T-helper 22 cell (primary cell): Measurements from ENCODE around the gene KRTAP12-1.
A peak's percentile ranks its signal among the peaks of the same experiment; 100 is the strongest.
"Not testable (repeated sequence)": the region's sequence is repeated elsewhere in the genome, so short reads cannot be mapped to it uniquely, and the experiment has no call there.

Source experiments
- DNase-seq: peaks from one replicate; pipeline ENCODE4 v3.0.0-alpha.2; 2020; ENCODE audit warnings: low read depth

KRTAP12-1 gene

DNA sequence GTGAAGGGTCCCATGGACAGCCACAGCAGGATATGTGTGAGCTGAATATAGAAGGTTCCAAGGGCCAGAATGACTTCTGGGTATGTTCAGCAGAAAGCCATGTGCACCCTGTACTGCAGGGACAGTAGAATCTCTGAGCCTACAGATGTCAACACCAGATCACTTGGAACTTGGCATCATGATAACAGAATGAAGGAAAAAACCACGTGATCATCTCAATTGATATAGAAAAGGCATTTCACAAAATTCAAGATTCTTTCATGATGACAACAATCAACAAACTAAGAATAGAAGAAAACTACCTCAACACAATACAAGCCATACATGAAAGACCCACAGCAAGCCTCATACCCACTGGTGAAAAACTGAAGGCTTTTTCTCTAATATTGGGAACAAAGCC is 14.4 kb downstream of the KRTAP12-1 start:
- no peak for DNase-seq

GRCh38 chr21:44666401-44667320 is 15.3 kb downstream of the KRTAP12-1 start, which contains the start of gene KRTAP12-2:
KRTAP12-2 (minus strand) TSS chr21:44666927; CDS start chr21:44666886, 41 bp downstream.
- DNase-seq: no peak

DNA sequence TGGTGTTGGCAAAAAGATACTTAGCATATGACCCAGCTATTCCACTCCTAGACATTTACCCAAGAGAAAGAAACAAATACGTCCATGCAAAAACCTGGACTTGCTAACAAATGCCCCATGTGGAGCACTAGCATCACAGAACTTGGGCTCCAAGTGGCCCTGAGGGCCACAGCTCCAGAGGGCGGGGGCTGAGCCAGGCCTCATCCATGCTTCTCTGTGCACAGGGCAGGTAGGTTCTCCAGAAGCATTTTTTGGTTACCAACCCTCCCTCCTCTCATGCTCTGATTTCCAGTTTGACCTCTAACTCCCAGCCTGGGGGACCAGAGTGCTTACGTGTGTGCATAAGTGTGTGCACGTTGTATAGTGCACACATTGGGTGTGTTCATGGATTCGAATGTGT is 17.3 kb downstream of the KRTAP12-1 start:
- DNase-seq: no peak

DNA sequence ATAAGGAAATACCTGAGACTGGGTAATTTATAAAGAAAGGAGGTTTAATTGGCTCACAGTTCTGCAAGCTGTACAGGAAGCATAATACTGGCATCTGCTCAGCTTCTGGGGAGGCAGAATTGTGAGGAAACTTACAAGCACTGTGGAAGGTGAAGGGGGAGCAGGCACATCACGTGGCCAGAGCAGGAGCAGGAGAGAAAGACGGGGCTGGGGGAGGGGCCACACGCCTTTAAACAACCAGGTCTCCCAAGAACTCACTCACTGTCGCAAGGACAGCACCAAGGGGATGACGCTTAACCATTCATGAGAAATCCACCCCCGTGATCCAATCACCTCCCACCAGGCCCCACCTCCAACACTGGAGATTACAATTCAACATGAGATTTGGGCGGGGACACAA is 20.4 kb downstream of the KRTAP12-1 start:
- DNase-seq: not testable (repeated sequence)

DNA sequence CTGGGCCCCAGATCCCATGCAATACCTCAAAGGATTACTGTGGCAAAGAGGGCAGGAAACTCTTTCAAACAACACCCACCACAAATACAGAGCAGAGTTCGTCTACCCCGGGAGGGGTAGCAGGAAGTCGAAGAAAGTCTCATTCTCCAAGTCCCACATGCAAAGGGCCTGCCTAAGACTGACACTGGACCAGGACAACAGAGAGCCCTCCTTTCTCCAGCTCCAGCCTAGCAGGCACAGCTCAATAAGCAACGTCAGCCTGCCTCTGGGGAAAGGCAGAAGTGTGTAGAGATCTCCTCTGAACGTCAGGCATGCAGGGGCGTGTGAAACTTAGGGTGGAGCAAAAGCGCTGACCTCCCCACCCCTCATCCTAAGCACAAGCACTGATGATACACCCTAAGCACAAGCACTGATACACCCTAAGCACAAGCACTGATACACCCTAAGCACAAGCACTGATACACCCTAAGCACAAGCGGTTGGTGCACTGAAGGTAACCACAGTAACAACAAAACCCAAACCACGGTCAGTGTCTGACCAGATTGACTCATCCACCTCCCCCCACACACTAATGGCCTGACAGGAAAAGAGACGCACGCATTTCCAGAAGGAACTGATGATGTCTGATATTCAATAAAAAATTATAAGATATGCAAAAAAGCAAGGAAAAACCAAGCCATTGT is 22.9 kb downstream of the KRTAP12-1 start:
- no peak for DNase-seq

DNA sequence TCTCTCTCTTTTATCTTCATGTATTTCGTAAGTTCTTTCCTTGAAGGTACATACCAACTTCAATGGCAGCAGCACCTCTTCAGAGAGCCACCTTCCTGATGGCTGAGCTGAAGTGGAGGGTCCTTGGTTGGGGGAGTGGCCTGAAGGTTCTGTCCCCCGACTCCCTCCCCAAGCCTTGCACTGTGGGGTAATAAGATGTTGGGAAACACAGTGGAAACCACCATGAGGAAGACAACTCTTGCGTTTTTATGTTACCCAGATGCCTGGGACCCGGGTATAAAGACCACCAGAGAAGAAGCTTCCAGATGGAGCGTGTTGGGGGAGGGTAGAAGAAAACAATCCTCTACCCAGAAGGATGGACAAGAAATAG is 23.4 kb downstream of the KRTAP12-1 start:
- DNase-seq: no peak

DNA sequence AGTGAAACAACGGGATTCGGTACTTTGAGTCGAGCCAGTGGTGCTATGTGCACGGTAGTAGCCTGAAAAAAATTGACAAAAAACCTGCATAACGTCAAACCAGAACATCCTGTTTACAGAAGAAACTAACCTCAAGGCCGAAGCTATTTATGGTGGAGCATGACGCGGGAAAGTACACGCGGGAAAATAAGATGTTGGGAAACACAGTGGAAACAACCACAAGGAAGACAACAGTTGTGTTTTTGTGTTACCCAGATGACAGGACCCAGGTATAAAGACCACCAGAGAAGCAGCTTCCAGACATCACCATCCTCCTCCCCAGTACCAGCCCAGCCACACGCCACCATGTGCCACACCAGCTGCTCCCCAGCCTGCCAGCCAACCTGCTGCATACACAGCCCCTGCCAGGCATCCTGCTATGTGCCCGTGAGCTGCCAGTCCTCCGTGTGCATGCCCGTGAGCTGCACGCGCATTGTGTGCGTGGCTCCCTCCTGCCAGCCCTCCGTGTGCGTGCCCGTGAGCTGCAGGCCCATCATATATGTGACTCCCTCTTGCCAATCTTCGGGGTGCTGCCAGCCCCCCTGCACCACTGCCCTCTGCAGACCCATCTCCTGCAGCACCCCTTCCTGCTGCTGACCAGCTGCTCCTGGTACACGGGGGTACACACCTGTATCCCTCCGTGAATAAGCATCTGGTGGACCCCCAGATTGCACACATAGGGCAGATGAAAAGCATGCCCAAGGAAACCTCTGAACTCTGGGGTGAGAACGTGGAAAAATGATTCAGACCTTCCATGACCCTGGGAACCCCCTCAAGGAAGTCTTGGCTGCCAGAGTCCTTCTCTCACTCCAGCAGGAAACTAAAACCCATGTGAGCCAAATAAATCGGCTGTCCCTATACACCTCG is 24.1 kb downstream of the KRTAP12-1 start, which contains the start of gene KRTAP12-3:
Gene KRTAP12-3, plus strand, starts transcription at position 298 of the 906 bp plus-strand sequence. Its CDS starts 48 bp downstream, at position 346.
- DNase-seq: peak; percentile 63

GRCh38 chr21:44656868-44657267 is 25.1 kb downstream of the KRTAP12-1 start:
- no peak for DNase-seq

DNA sequence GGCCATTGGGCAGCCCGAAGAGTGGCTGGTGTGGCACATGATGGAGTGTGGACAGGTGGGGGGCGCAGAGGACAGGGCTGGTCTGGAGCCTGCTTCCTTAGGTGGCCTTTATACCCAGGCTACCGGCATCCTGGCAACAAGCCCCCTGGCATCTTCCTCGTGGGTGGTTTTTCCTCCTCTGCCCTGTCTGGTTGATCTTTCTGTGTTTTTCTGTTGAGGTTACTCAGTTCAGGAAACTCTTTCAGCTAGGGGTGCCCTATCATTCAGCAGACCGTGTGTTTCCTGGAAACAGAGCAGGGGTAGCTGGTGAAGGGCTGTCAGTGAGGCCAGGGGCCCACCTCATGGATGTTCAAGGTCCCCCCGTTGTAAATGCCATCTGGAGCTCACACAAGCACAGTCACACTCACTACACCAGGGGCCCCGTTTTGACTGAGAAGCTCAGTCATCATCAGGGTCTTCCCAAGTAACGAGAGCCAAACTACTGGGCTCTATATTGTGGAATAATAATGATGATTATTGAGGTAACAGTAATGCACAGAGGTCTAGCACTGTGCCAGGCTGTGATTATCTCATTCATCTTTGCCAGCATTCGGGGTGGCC is 27.3 kb downstream of the KRTAP12-1 start, which contains the start of gene KRTAP12-4:
Gene KRTAP12-4, minus strand, starts transcription at position 84 of the 600 bp plus-strand sequence. Its CDS starts 45 bp downstream, at position 39.
- no peak for DNase-seq

DNA sequence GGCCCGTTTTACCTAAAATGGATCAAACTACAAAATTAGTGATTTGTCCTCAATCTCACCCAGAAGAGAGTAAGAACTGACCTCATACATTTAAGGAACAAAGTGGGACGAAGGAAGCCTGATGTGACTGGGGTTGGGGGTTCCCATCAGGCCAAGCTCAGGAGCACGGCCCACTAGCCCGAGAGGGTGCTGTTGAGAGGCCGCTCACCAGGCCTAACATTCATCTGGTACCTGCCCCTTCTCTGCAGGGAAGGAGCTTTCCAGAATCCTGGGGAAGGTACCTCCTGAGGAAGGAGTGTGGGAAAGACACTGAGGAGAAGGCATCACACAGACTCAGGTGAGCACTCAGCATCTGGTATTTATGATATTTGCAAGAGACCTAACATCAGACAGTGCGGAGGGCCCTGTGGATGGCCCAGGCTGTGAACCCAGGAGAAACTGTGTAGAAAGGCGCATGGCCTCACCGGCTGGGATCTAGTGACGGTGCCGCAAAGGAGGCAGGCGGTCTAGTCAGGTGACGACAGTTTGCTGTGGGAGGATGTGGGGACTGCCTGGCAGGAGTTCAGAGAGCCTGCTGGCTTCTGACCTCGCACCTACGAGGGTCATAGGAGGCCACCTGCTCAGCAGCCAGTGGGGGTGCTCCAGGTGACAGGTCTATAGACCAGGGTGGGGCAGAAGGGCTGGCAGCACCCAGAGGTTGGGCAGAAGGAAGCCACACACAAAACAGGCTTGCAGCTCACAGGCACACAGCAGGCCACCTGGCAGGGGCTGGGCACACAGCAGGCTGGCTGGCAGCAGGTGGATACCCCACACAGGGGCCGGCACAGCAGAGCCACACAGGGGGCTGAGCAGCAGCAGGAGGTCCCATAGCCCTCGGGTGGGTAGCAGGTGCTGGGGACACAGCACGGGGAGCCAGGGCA is 28.0 kb downstream of the KRTAP12-1 start:
- DNase-seq: peak; percentile 73

DNA sequence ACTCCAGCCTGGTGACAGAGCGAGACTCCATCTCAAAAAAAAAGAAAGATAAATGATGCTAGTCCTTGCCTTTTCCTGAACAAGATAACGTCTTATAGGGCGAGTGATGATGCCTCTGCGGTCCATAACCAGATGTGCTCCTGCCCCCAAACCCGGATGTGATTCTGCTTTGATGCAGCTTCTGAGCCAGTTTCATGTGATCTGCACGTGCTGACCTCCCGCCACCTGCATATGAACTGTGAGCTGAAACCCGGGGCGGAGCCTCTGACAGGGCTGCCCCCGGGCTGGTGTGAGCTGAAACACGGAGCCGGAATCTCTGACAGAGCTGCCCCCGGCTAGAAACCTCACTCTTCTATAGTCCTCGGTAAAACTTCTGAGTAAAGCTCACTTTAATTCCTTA is 28.8 kb downstream of the KRTAP12-1 start:
- DNase-seq: no peak

GRCh38 chr21:44650973-44651675 is 30.8 kb downstream of the KRTAP12-1 start:
- no peak for DNase-seq

- DNase-seq: no peak
Measured at GRCh38 chr21:44650265-44650972, 31.5 kb downstream of the KRTAP12-1 start.

- no peak for DNase-seq
Measured at GRCh38 chr21:44649521-44650100, 32.4 kb downstream of the KRTAP12-1 start.

DNA sequence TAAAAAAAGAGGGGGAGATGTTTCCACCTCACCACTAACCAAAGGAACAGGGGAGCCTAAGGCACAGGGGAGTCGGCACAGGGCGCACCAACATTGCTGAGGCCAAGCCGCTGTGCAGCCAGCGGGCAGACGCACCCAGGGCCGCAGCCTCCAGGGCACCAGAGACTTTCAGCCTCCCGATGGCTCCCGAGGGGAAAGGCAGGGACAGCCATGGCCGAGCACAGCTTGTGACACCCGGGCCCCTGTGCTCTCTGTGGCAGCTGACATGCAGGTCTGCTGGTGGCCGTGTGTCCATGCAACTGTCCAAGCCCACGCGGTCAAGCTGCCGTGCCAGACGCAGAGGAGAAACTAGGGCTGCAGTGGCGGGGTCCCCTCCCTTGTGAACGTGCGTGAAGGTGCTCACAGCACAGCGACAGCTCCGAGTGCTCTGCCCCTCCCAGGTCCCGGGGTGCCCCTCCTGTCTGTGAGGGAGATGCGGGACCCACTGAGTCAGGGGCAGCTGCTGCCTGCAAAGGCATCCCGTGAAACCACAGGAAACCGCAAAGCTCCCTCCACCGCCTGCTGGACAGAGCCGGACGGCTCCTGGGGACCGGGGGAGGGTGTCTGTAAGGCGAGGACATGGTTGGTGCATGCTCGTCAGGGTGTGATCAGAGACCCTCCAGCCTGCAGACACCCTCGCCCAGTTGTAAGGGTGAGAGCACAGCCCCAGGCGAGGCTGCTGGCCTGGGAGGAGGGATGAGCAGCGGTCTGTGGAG is 33.2 kb downstream of the KRTAP12-1 start:
- DNase-seq: no peak

DNA sequence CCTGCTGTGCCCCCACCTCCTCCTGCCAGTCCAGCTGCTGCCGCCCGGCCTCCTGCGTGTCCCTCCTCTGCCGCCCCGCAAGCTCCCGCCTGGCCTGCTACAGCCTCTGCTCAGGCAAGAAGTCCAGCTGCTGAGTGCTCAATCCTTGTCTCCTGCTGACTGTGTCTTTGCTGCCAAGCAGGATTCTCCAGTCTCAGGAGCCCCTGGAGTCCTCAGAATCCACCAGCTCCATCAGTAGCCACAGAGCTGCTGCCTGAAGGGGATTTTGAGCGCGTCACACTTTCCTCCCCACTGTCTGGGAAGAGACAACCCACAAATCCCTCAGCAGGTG is 34.8 kb downstream of the KRTAP12-1 start:
- no peak for DNase-seq

DNA sequence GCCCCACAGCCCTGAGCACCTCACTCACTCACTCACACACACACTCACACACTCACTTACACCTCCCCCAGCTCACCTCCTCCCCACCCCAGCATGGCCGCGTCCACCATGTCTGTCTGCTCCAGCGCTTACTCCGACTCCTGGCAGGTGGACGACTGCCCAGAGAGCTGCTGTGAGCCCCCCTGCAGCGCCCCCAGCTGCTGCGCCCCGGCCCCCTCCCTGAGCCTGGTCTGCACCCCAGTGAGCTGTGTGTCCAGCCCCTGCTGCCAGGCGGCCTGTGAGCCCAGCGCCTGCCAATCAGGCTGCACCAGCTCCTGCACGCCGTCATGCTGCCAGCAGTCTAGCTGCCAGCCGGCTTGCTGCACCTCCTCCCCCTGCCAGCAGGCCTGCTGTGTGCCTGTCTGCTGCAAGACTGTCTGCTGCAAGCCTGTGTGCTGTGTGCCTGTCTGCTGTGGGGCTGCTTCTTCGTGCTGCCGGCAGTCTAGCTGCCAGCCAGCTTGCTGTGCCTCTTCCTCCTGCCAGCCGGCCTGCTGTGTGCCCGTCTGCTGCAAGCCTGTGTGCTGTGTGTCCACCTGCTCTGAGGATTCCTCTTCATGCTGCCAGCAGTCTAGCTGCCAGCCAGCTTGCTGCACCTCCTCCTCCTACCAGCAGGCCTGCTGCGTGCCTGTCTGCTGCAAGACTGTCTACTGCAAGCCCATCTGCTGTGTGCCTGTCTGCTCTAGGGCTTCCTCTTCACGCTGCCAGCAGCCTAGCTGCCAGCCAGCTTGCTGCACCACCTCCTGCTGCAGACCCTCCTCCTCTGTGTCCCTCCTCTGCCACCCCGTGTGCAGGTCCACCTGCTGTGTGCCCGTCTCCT is 35.4 kb downstream of the KRTAP12-1 start, which contains the start of gene KRTAP10-11:
Gene KRTAP10-11, plus strand, starts transcription at position 49 of the 856 bp plus-strand sequence. Its CDS starts 45 bp downstream, at position 94.
- not testable (repeated sequence) for DNase-seq
